Dermis microvascular lymphatic vessel endothelial cell (primary cell): ENCODE measurements around the gene CAMK2N2. TPM values are rescaled to one million over a fixed set of nuclear protein-coding genes. Genes with fewer than 3 reads are reported as not detected.
"Not testable (repeated sequence)": the region's sequence is repeated elsewhere in the genome, so short reads cannot be mapped to it uniquely, and the experiment has no call there.

Experiments used
- DNase-seq, 2 donors: peaks; one replicate each; pipeline versions ENCODE4 v3.0.0 to v3.0.0-alpha.2; 2010; ENCODE audit warnings: low read depth in 2 of 2
- total RNA-seq: library from RNA; depleted of rRNA; stranded (reverse); fragments of >200 nt; gene quantifications from 2 replicates; pipeline ENCODE4 v1.2.1, GENCODE V29; 2014

CAMK2N2 gene
- total RNA-seq, 1 donor from 2014 or later = not detected

DNA sequence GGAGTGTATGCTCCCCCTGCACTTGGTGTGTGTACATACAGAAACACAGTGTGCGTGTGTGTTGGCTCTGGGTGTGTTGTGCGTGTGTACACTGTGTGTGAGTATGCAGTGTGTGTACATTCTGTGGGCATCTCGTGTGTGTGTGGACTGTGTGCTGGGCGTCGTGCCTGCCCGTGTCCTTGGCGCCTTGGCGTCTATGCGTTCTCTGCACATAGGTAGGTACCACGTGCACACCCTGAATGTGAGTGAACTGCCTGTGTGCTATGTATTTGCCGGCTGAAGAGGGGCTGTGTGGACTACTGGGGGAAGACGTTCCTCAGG is 14.0 kb upstream of the CAMK2N2 start:
- DNase-seq = no peak

GRCh38 chr3:184272269-184272668 is 10.9 kb upstream of the CAMK2N2 start:
- DNase-seq = no peak

DNA sequence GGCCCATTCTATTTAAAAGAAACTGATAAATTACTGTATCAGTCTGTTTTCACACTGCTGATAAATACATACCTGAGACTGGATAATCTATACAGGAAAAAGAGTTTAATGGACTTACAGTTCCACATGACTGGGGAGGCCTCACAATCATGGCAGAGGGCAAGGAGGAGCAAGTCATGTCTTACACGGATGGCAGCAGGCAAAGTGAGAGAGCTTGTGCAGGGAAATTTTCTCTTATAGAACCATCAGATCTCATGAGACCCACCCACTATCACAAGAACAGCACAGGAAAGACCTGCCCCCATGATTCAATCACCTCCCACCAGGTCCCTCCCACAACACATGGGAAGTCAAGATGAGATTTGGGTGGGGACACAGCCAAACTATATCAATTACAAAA is 5.9 kb upstream of the CAMK2N2 start:
- DNase-seq = not testable (repeated sequence)

DNA sequence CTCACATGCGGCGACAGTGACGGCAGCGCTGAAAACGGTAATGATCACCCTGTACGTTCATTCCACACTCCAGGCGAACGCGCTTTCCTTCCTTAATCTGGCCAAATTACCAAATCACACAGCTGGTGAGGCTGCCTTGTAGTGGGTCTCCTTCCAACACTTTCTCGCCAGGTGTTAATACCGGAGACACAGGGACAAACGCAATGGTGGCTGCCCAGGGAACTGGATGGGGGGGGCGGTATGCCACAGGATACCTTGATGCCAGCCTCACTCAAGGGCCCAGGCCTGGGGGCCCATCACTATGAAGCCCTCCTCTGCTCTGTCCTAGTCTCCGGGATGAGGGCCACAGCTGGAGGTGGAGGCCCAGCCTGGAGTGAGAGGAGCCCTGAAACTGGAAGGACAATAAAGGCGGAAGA is 1.4 kb upstream of the CAMK2N2 start:
- DNase-seq = no peak

- peak in 1 of 2 donors; percentile 26 for DNase-seq
Measured at GRCh38 chr3:184261854-184262763, 756 bp upstream of the CAMK2N2 start.

DNA sequence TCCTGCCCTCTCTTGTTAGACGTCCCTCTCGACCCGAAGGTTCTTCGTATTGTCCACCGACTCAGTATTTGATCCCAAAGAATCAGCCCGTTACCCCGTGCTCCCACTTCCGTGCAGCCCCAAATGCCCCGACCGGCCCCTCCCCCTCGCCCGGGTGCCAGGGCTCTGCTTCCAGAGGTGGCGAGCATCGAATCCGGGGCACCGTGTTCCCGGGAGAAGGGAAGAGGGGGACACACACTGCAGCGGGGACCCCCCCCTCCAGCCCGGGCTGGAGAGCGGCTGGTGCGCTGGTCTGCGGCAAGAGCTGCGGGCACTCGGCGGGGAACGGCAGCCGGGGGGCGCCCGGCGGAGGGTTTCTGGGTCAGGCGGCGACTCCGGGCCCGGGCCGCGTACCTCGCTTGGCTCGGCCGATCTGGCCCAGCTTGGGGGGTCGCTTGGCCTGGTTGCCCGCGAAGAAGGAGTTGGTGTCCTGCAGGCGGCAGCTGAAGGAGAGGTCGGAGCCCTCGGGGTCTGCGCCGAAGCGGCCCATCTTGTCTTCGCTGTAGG is 556 bp downstream of the CAMK2N2 start:
- DNase-seq = no peak

- DNase-seq = peak in 1 of 2 donors; percentile 45
Measured at GRCh38 chr3:184259878-184260723, 1.3 kb downstream of the CAMK2N2 start.

DNA sequence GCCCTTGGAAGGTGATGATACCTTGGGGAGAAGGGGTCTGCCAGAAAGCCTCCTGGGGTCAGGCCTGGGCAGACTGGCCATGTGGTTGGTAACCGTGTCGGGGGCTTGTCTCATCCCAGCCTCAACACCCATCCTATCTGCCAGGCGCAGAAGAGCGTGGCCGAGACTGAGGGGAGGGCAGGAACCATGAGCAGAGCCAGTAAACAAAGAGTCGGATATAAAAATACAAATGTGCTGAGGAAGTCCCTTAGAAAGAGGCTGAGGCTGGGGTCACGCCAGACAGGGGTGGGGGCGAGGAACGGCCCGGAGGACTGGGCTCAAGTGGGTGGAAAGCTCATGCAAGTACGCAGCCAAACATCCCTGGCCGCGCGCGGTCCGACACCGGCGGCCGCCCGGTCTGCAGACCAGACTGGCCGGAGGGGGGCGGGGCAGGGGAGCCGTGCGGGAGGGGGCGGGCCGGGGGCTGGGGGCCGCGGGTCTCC is 1.9 kb downstream of the CAMK2N2 start:
- no peak for DNase-seq

- no peak for DNase-seq
Measured at GRCh38 chr3:184258926-184259325, 2.4 kb downstream of the CAMK2N2 start.

- DNase-seq = no peak
Measured at GRCh38 chr3:184257083-184257915, 4.1 kb downstream of the CAMK2N2 start.

GRCh38 chr3:184255291-184256039 is 5.9 kb downstream of the CAMK2N2 start:
- no peak for DNase-seq

DNA sequence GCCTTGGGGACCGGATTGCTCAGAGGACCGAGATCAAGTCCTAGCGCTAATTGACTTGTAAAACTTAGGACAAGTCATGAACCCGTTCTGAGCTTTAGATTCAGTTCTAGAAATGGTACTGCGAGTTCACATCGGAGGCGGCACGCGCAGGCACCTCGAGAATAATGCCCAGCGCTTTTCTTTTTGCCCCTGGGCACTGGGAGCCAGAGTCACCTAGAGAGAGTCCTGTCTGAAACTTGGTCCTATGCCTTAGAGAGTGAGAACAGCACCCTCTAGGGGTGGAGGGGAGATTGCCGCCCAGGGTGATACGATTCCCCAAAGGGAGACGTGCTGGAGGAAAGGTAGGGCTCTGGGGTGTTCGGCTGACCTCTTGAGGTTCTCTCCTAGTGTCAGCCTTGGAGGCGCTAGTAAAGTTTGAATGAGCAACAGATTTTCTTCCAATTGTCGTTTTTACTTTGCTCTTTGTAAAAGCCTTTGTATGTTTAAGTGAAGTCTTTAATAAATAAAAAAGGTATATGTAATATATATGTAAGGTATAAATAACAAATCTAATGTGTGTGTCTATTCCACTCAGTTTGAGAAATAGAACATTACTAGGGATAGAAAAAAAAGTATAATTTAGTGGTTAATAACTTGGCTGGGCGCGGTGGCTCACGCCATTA is 11.1 kb downstream of the CAMK2N2 start:
- peak; percentile 78 to 89 for DNase-seq

- peak; percentile 97 to 99 for DNase-seq
Measured at GRCh38 chr3:184249412-184250166, 11.8 kb downstream of the CAMK2N2 start, which contains the start of gene EEF1AKMT4. Gene EEF1AKMT4 (plus strand): TSS chr3:184249672. CDS start chr3:184249695, 23 bp downstream.

DNA sequence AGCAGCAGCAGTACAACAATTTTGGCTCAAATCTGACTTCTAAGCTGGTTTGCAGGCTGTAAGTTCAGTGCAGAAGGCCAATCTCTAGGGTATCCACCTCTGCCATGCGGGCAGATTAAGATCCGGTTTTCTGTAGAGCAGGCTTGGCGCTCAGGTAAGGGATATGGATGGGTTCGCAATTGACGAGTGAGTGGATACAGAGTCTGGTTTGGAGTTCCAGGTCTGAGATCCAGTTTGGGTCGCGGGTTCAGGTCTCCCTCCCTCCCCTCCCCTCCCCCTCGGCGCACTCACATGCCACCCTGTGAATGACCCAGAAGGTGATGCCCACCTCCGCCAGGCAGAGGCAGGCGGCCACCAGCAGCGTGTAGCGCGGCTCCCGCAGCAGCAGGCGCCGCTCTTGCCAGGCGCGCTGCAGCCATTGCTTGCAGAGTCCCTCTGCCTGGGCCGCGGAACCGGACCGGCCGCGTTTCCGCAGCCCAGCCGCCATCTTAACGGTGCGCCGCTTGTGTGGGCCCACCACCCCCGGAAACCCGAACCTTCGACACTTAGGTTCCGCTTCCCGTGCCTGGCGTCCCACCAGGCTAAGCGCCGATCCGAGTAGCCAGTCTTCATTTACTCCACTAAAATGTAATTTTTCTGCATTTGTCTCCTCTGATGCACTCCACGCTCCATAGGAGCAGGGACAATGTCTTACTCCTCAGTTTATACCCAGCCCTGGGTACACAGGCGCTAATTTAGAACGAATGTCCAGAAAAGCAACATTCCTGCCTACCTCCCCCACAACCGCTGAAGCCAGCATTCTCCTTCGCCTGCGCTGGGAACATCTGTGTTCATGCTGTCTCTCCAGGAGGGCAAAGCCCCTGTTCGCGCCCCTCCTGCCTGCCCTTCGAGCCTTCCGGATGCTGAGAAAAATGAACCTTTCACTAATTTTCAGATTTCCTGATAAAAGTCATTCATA is 12.6 kb downstream of the CAMK2N2 start, which contains the start of gene ALG3:
ALG3 (minus strand) TSS at position 509 of the 958 bp plus-strand sequence; CDS start at position 487, 22 bp downstream.
- DNase-seq = peak; percentile 78 to 91

DNA sequence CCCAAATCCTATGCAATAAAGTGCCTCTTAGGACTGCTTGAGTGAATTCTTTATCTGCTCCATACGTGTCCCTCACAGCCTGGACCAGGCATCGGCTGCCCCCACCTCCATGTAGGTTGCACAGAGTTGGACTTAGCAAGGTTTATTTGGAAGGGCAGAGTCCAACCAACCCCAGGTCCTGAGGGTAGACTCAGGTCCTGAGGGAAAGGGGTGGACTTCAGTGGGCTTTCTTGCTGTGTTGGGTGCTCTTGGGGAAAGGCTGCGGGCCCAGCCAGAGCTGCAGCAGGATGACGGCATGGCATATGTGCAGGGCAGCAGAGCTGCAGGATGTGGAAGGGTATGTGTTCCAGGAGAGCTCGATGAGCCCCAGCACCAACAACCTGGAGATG is 19.1 kb downstream of the CAMK2N2 start:
- DNase-seq = no peak

DNA sequence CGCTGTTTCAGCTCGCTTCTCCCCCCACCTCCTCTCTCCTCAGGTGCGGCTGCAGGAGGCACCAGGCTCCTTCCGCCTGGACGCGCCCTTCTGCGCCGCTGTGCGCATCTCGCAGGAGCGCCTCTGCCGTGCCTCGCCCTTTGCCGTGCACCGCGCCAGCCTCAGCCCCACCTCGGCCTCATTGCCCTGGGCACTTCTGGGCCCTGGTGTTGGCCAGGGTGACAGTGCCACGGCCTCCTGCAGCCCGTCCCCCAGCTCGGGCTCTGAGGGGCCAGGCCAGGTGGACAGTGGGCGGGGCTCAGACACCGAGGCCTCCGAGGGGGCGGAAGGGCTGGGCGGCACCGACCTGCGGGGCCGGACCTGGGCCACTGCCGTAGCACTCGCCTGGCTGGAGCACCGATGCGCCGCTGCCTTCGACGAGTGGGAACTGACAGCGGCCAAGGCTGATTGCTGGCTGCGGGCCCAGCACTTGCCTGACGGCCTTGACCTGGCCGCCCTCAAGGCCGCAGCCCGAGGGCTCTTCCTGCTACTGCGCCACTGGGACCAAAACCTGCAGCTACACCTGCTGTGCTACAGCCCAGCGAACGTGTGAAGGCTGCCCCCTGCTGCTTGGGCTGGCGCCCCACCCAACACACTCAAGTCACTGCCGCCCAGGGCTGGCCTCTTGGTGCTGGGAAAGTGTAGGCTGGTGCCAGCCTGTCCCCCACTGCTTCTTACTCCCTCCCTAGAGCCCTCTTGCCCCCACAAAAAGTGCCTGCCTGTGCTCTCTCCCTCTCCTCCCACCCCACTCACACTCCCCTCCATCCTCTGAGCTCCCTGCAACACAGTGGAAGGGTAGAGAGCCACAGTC is 19.7 kb downstream of the CAMK2N2 start:
- DNase-seq = peak in 1 of 2 donors; percentile 70

DNA sequence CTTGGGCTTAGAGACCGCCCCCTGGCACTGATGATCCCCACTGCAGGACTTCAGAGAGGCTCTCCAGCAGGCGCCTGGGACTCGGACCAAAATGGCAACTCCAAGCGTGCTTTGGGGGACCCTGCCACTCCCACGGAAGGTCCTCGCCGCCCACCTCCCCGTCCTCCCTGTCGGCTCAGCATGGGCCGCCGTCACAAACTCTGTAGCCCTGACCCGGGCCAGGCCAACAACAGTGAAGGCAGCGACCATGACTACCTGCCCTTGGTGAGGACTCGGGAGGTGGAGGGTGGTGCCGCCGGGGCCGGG is 20.3 kb downstream of the CAMK2N2 start:
- DNase-seq = no peak
